ENCODE results near the gene TNFRSF18.

GRCh38 chr1:1210726-1211540 is 4.5 kb upstream of the TNFRSF18 start:
- no peak for TF ChIP-seq CTCF (IDR thresholded peaks at IDR 0.05)
- TF ChIP-seq POLR2A (IDR thresholded peaks at IDR 0.05) = no peak

All from thyroid gland (tissue), 4 donors.